Suprapubic skin (tissue), 4 donors: ENCODE results near the gene CELA2A. TPM values are rescaled to one million over a fixed set of nuclear protein-coding genes. Genes with fewer than 3 reads are reported as not detected.

Source experiments
- DNase-seq, 2 donors: peaks; one replicate each; pipeline ENCODE4 v3.0.0-alpha.2; 2019; ENCODE audit warnings: low spot score in 2 of 2
- H3K27ac ChIP-seq: fragments of 200-600 bp; sonication (generic); one replicate; pipeline ENCODE4 v1.5.1; 2019
- H3K27me3 ChIP-seq: fragments of 200-600 bp; sonication (generic); one replicate; pipeline ENCODE4 v1.5.1; 2019
- H3K36me3 ChIP-seq: fragments of 200-600 bp; sonication (generic); one replicate; pipeline ENCODE4 v1.5.1; 2019
- H3K4me1 ChIP-seq: fragments of 200-600 bp; sonication (generic); one replicate; pipeline ENCODE4 v1.5.1; 2019
- H3K4me3 ChIP-seq: fragments of 200-600 bp; sonication (generic); one replicate; pipeline ENCODE4 v1.5.1; 2019; ENCODE audit warnings: mild to moderate bottlenecking
- H3K9me3 ChIP-seq: fragments of 200-600 bp; sonication (generic); one replicate; pipeline ENCODE4 v1.5.1; 2019
- EP300 ChIP-seq: sonication (generic); formaldehyde crosslinking; IDR thresholded peaks from one replicate; pipeline ENCODE4 v1.6.1; 2017; ENCODE audit warnings: antibody characterized with exemption
- POLR2A ChIP-seq, 2 donors: fragments of 450-650 bp; IDR thresholded peaks; one replicate each; pipeline ENCODE4 v1.6.1; 2017; ENCODE audit warnings: antibody characterized with exemption in 2 of 2, mild to moderate bottlenecking in 2 of 2, moderate library complexity in 2 of 2
- POLR2AphosphoS5 ChIP-seq, 3 donors: sonication (generic); formaldehyde crosslinking; IDR thresholded peaks; one replicate each; pipeline ENCODE4 v1.6.1; 2017; ENCODE audit warnings: antibody characterized with exemption in 3 of 3
- WGBS: methylation state at CpG from one replicate; pipeline ENCODE4 v1.1.5; 2018; 5-methylcytosine and 5-hydroxymethylcytosine counted together
- total RNA-seq, 4 donors: library from RNA; depleted of rRNA; stranded (reverse); fragments of >200 nt; gene quantifications; one replicate each; pipeline ENCODE4 v1.1.0, GENCODE V29; 2016
- TF ChIP-seq, protein P1 (sequence below), 2 donors: fragments of 200-600 bp in 1 of 2; fragments of 450-650 bp in 1 of 2; sonication (generic) in 1 of 2; IDR thresholded peaks; one replicate each; pipeline ENCODE4 v1.5.1; 2016 to 2019; ENCODE audit warnings: antibody characterized with exemption in 2 of 2, mild to moderate bottlenecking in 1 of 2, moderate library complexity in 1 of 2

The CELA2A gene
- total RNA-seq, 4 donors from 2014 or later, result not detected

DNA sequence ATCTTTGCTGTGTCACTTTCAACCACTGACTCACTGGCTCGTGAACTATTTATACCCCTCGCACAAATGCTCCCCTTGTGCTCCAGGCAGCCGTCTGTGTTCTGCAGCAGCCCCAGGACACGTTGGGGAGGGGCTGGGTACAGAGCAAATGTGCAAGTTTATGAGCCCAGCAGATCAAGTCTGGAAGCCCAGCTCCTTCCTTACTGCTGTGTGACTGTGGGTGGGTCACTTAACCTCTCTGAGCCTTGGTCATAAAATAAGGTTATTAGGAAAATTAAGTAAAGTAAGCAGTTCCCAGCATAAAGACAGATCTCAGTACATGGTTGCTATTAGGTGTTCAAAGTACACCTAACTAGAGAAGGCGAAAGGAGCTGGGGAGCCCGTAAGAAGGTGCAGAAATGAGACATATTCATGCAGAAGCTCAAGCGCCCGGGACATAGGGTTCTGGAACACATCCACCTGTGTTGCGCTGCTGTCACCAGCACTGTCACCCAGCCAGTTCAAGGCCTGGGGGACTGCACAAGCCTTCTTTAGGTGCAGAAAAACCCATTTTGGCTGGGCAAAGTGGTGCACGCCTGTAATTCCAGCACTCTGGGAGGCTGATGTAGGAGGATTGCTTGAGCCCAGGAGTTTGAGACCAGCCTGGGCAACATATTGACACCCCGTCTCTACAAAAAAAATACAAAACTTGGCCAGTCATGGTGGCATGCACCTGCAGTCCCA, 33.0 kb upstream of the CELA2A start:
- Histone ChIP-seq H3K27ac (no peak overlapping the region), H3K27me3 (no peaks in the 10 kb centered on the region), H3K4me1 (peaks cover 44% of the 10 kb centered on the region), H3K36me3 (peaks cover 28% of the 10 kb centered on the region), H3K9me3 (no peaks in the 10 kb centered on the region), H3K4me3 (no peak overlapping the region)
- no peak for TF ChIP-seq POLR2A (IDR thresholded peaks at IDR 0.05)
- no peak for TF ChIP-seq POLR2AphosphoS5 (IDR thresholded peaks at IDR 0.05)
- TF ChIP-seq, protein P1, sequence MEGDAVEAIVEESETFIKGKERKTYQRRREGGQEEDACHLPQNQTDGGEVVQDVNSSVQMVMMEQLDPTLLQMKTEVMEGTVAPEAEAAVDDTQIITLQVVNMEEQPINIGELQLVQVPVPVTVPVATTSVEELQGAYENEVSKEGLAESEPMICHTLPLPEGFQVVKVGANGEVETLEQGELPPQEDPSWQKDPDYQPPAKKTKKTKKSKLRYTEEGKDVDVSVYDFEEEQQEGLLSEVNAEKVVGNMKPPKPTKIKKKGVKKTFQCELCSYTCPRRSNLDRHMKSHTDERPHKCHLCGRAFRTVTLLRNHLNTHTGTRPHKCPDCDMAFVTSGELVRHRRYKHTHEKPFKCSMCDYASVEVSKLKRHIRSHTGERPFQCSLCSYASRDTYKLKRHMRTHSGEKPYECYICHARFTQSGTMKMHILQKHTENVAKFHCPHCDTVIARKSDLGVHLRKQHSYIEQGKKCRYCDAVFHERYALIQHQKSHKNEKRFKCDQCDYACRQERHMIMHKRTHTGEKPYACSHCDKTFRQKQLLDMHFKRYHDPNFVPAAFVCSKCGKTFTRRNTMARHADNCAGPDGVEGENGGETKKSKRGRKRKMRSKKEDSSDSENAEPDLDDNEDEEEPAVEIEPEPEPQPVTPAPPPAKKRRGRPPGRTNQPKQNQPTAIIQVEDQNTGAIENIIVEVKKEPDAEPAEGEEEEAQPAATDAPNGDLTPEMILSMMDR (IDR thresholded peaks at IDR 0.05), result no peak
- no peak for TF ChIP-seq EP300
- WGBS, result 95% methylated on average over 11 of the region's 11 CpGs
- no peak for DNase-seq

DNA sequence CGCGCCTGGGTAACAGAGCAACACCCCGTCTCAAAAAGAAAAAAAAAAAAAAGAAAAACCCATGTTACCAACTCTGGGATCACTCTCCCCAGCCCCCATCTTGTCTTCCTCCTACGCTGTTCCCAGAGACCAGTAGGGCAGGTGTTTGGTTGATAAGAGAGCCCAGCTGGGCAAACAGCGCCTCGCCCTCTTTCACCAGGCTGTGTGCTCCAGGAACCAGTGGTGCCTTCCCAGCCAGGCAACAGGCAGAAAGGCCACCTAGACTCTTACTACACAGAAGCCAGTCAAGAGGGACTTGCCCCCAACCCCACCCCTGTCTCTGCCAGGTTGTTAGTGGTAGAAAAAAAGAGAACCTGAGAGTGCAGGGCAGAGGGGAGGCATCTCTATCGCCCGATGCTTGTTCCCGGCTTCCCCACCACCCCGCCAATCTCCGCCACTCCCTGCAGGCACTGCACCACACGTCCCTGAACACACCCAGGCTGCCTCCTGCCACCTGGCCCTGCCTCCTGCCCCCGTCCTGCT, 32.3 kb upstream of the CELA2A start:
- Histone ChIP-seq H3K9me3 (no peaks in the 10 kb centered on the region), H3K4me3 (no peak overlapping the region), H3K4me1 (peaks cover 37% of the 10 kb centered on the region), H3K36me3 (peaks cover 35% of the 10 kb centered on the region), H3K27ac (no peak overlapping the region), H3K27me3 (no peaks in the 10 kb centered on the region)
- TF ChIP-seq POLR2AphosphoS5 (IDR thresholded peaks at IDR 0.05) (no peak), EP300 (no peak), POLR2A (IDR thresholded peaks at IDR 0.05) (no peak)
- TF ChIP-seq, protein P1 (IDR thresholded peaks at IDR 0.05), result no peak
- no peak for DNase-seq
- 60% methylated on average over 13 of the region's 13 CpGs for WGBS

DNA sequence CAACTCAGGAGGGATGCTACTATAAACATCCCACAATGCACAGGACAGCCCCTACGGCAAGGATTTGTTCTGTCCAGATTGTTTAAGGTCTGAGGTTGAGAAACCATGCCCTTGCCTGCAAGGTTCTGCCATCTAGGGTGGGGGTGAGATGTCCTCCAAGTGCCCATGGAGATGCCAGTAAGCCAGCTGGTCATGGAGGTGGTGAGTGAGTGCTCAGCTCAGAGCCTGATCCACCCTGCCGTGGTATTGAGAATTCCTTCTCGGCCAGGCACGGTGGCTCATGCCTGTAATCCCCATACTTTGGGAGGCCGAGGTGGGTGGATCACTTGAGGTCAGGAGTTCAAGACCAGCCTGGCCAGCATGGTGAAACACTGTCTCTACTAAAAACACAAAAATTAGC, 31.6 kb upstream of the CELA2A start:
- H3K9me3 ChIP-seq, result no peaks in the 10 kb centered on the region
- no peaks in the 10 kb centered on the region for H3K27me3 ChIP-seq
- H3K27ac ChIP-seq, result no peak overlapping the region
- H3K4me1 ChIP-seq, result peaks cover 30% of the 10 kb centered on the region
- WGBS, result 84% methylated on average over 5 of the region's 5 CpGs
- no peak for DNase-seq
- peaks cover 43% of the 10 kb centered on the region for H3K36me3 ChIP-seq
- TF ChIP-seq, protein P1 (IDR thresholded peaks at IDR 0.05), result no peak
- TF ChIP-seq POLR2AphosphoS5 (IDR thresholded peaks at IDR 0.05), result no peak
- no peak for TF ChIP-seq POLR2A (IDR thresholded peaks at IDR 0.05)
- no peak for TF ChIP-seq EP300
- no peak overlapping the region for H3K4me3 ChIP-seq

DNA sequence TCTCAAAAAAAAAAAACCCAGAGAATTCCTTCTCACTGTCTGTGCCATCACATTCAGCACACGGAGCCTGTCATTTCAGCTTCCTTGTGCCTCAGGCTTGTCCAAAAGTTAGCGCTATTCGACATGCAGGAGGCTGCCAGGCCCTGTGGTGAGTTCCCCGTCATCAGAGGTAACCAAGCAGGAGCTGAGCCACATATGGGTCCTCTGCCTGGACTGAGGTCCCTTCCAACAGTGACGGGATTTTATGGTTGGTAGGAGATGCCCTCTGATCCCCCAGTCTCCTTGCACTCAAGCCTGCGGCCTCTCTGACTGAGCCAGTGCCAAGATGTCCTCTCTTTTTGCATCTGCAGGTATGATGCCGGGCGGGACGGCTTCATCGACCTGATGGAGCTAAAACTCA, 31.0 kb upstream of the CELA2A start:
- 91% methylated on average over 8 of the region's 10 CpGs for WGBS
- TF ChIP-seq POLR2AphosphoS5 (IDR thresholded peaks at IDR 0.05) (no peak), POLR2A (IDR thresholded peaks at IDR 0.05) (no peak), EP300 (no peak)
- TF ChIP-seq, protein P1 (IDR thresholded peaks at IDR 0.05), result no peak
- H3K27me3 ChIP-seq, result no peaks in the 10 kb centered on the region
- H3K9me3 ChIP-seq, result no peaks in the 10 kb centered on the region
- H3K27ac ChIP-seq, result no peak overlapping the region
- no peak overlapping the region for H3K4me3 ChIP-seq
- H3K36me3 ChIP-seq, result peaks cover 43% of the 10 kb centered on the region
- no peak for DNase-seq
- peaks cover 30% of the 10 kb centered on the region for H3K4me1 ChIP-seq

DNA sequence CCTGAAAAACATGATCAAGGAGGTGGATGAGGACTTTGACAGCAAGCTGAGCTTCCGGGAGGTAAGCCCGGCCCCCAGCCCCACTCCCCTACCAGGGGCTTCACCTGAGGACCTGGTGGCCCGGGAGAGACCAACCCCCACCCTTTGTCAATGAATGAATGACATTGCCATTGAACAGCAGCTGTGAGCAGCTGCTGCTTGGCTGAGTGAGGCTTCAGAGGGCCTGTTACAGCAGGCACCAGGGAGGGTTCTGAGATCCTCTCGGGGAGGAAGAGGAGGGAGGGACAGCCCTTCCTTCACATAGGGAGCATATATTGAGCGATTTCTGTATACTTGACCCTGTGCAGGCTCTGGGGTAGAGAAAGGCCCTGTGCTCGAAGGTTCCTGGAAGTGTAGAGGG, 30.6 kb upstream of the CELA2A start:
- Histone ChIP-seq H3K9me3 (no peaks in the 10 kb centered on the region), H3K27ac (no peak overlapping the region), H3K4me1 (peaks cover 30% of the 10 kb centered on the region), H3K27me3 (no peaks in the 10 kb centered on the region), H3K36me3 (peaks cover 43% of the 10 kb centered on the region), H3K4me3 (no peak overlapping the region)
- DNase-seq, result no peak
- TF ChIP-seq POLR2AphosphoS5 (IDR thresholded peaks at IDR 0.05) (no peak), EP300 (no peak), POLR2A (IDR thresholded peaks at IDR 0.05) (no peak)
- TF ChIP-seq, protein P1 (IDR thresholded peaks at IDR 0.05), result no peak
- WGBS, result 86% methylated on average over 3 of the region's 6 CpGs
